Retinal pigment epithelial cell (primary cell): Measurements from ENCODE around the gene MICA.
A peak's percentile ranks its signal among the peaks of the same experiment; 100 is the strongest.
"Not testable (repeated sequence)": the region's sequence is repeated elsewhere in the genome, so short reads cannot be mapped to it uniquely, and the experiment has no call there.

Experiments
- DNase-seq: peaks from one replicate; pipeline ENCODE4 v3.0.0-alpha.2; 2010; ENCODE audit warnings: low read depth
- H3K4me3 ChIP-seq: 2 replicates; pipeline ENCODE4 v1.5.1; 2011; ENCODE audit warnings: mild to moderate bottlenecking, low read length, control low read depth, moderate library complexity
- CTCF ChIP-seq: conservative IDR thresholded peaks from 2 replicates; pipeline ENCODE4 v1.5.1; 2011; ENCODE audit warnings: low read depth, low read length, control low read depth, inconsistent platforms

The MICA gene

GRCh38 chr6:31394381-31394780 lies 9.0 kb upstream of the MICA start:
- DNase-seq = no peak
- TF ChIP-seq CTCF = no peak

DNA sequence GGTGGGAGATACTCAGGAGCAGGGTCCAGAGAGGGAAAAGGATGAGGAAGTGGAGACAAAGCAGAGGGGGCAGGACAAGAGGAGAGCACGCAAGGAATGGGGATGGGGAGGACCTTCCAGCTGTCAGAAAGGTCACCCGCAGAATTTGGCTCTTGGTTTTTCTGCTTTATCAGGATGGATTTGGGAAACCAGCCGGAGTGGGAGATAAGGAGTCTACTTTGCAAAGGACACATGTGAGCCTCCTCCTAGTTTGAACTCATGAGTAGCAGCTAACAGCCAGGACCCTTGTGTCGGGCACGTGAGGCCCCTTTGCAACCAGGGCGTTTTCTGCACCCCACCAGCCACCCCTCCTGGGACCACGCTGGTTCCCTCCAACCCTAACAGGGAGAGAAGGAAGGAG lies 7.6 kb upstream of the MICA start:
- H3K4me3 ChIP-seq = no peak overlapping the region
- no peak for DNase-seq

More at GRCh38 chr6:31394381-31394780, 9.0 kb upstream of the MICA start:
- H3K4me3 ChIP-seq = no peak overlapping the region

GRCh38 chr6:31396422-31397152 lies 6.8 kb upstream of the MICA start:
- no peak overlapping the region for H3K4me3 ChIP-seq
- DNase-seq = no peak

More for the DNA sequence above, 7.6 kb upstream of the MICA start:
- TF ChIP-seq CTCF = no peak

GRCh38 chr6:31397153-31397499 lies 6.3 kb upstream of the MICA start:
- not testable (repeated sequence) for DNase-seq, H3K4me3 ChIP-seq

More at GRCh38 chr6:31396422-31397152, 6.8 kb upstream of the MICA start:
- TF ChIP-seq CTCF = peak; percentile 85

DNA sequence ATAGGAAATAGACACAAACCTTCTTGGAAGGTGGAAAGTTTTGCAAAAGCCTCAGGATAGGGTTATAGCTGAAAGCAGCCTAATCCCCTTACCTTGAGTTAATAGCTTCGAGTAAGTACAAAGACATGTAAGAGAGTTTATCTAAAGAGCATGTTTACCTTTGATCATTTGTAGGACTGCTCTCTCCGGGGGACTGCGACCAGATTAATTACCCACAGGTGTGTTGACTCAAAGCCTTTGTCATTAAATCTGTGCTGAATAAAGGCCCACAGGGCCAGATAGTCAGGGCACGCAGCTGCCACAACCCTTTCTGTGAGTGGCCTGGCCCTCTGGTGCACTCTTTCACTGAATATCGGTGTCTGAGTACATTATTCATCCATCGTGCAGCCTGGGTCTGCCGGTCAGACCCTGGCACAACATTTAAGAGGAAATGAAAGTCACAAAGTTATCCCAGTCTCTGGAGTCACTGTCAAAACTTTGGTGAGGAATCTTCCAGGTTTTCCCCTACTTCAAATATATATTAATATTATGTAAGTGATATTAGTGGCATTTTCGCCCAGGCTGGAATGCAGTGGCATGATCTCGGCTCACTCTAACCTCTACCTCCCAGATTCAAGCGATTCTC lies 5.4 kb upstream of the MICA start:
- no peak for TF ChIP-seq CTCF
- no peak for DNase-seq
- no peak overlapping the region for H3K4me3 ChIP-seq

DNA sequence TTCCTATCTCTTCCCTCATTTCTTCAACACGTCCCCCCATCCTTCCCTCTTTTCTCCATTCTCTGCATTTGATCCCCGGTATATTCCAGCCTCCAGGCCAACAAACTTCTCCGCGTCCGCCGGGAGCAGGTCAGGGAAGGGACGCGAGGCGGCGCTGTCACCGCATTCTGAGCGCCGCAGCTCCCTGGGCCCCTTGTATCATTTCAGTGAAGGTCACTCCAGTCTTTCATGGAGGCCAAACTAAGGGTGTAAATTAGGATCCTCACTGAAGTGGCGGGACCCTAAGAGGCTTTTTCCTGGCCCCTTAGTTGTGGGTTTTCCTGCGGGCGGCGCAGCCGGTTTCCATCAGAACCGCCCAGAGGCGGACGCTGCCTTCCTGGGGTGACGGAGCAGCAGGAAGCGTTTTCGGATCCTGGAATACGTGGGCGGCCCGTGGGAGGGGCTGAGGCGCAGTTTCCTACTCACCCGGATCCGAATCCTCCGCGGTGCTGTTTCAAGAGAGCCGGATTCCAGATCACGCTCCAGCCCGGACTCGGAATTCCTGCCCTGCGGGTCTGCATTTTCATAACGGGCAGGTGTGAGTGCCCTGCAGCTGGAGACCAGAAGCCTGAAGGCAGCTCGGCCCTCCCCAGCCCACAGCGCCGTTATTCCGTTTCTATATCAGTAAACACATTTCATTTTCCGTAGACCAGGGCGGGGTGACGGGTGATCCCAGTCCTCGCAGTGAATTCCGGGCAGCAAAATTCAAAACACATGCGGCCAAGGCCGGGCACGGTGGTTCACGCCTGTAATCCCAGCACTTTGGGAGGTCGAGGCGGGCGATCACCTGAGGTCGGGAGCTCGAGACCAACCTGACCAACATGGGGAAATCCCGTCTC lies 3.6 kb upstream of the MICA start:
- H3K4me3 ChIP-seq = peak overlapping the region; percentile 79
- peak; percentile 60 for DNase-seq
- peak; percentile 94 for TF ChIP-seq CTCF

DNA sequence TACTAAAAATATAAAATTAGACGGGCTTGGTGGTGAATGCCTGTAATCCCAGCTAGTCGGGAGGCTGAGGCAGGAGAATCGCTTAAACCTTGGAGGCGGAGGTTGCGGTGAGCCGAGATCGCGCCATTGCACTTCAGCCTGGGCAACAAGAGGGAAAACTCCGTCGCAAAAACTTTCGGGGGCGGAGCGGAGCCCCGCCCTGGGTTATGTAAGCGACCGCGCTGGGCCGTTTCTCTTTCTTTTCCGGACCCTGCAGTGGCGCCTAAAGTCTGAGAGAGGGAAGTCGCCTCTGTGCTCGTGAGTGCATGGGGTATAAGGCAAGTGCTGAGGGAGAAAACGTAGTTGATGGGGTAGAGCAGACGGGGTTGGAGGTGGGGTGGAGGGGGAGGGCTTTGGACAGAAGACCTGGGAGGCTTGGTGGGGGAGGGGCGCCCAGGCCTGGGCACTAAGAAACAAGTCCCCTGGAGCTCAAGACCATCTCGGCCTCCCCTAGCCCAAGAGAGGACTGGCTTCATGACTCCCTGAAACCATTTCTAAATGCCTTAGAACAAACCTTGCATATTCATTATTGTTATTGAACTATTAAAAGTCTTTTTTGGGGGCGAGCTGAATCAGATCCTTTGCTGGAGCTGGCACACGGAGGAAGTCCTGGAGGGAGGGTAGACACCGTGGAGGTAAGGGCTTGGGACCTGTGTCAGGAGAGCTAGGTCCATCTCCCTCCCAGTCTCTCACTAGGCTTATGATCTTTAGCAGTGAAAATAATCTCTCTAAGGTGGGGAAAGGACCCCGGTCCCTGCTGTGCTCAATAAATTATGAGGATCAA lies 2.7 kb upstream of the MICA start:
- no peak for TF ChIP-seq CTCF
- no peak for DNase-seq
- H3K4me3 ChIP-seq = peak overlapping the region; percentile 79
